Measurements from ENCODE around the gene CMIP.

GRCh38 chr16:81693041-81693743, 248.6 kb downstream of the CMIP start:
- TF ChIP-seq, protein P1, sequence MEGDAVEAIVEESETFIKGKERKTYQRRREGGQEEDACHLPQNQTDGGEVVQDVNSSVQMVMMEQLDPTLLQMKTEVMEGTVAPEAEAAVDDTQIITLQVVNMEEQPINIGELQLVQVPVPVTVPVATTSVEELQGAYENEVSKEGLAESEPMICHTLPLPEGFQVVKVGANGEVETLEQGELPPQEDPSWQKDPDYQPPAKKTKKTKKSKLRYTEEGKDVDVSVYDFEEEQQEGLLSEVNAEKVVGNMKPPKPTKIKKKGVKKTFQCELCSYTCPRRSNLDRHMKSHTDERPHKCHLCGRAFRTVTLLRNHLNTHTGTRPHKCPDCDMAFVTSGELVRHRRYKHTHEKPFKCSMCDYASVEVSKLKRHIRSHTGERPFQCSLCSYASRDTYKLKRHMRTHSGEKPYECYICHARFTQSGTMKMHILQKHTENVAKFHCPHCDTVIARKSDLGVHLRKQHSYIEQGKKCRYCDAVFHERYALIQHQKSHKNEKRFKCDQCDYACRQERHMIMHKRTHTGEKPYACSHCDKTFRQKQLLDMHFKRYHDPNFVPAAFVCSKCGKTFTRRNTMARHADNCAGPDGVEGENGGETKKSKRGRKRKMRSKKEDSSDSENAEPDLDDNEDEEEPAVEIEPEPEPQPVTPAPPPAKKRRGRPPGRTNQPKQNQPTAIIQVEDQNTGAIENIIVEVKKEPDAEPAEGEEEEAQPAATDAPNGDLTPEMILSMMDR (IDR thresholded peaks at IDR 0.05): no peak
- no peak for TF ChIP-seq EZH2 (IDR thresholded peaks at IDR 0.05)

Data from neural progenitor cell (in vitro differentiated cells).